ENCODE data around the gene LSS.

The LSS gene

GRCh38 chr21:46228345-46229051 lies at the start of gene LSS:
Gene LSS (minus strand): TSS chr21:46228774. CDS start chr21:46228745, 29 bp downstream.
- Histone ChIP-seq H3K36me3 (ENCODE audit: control insufficient read depth, insufficient read depth, low read length) (no peaks in the 10 kb centered on the region), H3K27me3 (ENCODE audit: control insufficient read depth, insufficient read depth, low read length) (no peaks in the 10 kb centered on the region), H3K9ac (ENCODE audit: low read length) (peak within 1 kb of the TSS; percentile 89), H3K4me1 (ENCODE audit: control insufficient read depth, insufficient read depth, low read length) (peaks cover 9% of the 10 kb centered on the region), H3K4me3 (ENCODE audit: low read length) (peak within 1 kb of the TSS; percentile 88), H3K27ac (ENCODE audit: low read depth, low read length) (peak within 1 kb of the TSS; percentile 70)

- peaks cover 46% of the 10 kb centered on the region for H3K36me3 ChIP-seq (ENCODE audit: control insufficient read depth, insufficient read depth, low read length)
- no peaks in the 10 kb centered on the region for H3K27me3 ChIP-seq (ENCODE audit: control insufficient read depth, insufficient read depth, low read length)
Measured at GRCh38 chr21:46274797-46275390, 46.3 kb upstream of the LSS start.

GRCh38 chr21:46273341-46273740 lies 44.8 kb upstream of the LSS start:
- no peak overlapping the region for H3K4me3 ChIP-seq (ENCODE audit: low read length)
- no peaks in the 10 kb centered on the region for H3K4me1 ChIP-seq (ENCODE audit: control insufficient read depth, insufficient read depth, low read length)
- H3K9ac ChIP-seq (ENCODE audit: low read length), result no peak overlapping the region
- H3K27me3 ChIP-seq (ENCODE audit: control insufficient read depth, insufficient read depth, low read length), result no peaks in the 10 kb centered on the region
- no peak overlapping the region for H3K27ac ChIP-seq (ENCODE audit: low read depth, low read length)
- peaks cover 47% of the 10 kb centered on the region for H3K36me3 ChIP-seq (ENCODE audit: control insufficient read depth, insufficient read depth, low read length)

More at GRCh38 chr21:46274797-46275390, 46.3 kb upstream of the LSS start:
- Histone ChIP-seq H3K9ac (ENCODE audit: low read length) (no peak overlapping the region), H3K4me3 (ENCODE audit: low read length) (no peak overlapping the region), H3K27ac (ENCODE audit: low read depth, low read length) (no peak overlapping the region), H3K4me1 (ENCODE audit: control insufficient read depth, insufficient read depth, low read length) (no peaks in the 10 kb centered on the region)

- H3K36me3 ChIP-seq (ENCODE audit: control insufficient read depth, insufficient read depth, low read length), result peaks cover 54% of the 10 kb centered on the region
- H3K4me1 ChIP-seq (ENCODE audit: control insufficient read depth, insufficient read depth, low read length), result no peaks in the 10 kb centered on the region
- no peak overlapping the region for H3K27ac ChIP-seq (ENCODE audit: low read depth, low read length)
- no peak overlapping the region for H3K4me3 ChIP-seq (ENCODE audit: low read length)
- no peaks in the 10 kb centered on the region for H3K27me3 ChIP-seq (ENCODE audit: control insufficient read depth, insufficient read depth, low read length)
- H3K9ac ChIP-seq (ENCODE audit: low read length), result no peak overlapping the region
Measured at GRCh38 chr21:46269466-46269865, 40.9 kb upstream of the LSS start.

- Histone ChIP-seq H3K4me1 (ENCODE audit: control insufficient read depth, insufficient read depth, low read length) (no peaks in the 10 kb centered on the region), H3K9ac (ENCODE audit: low read length) (no peak overlapping the region), H3K4me3 (ENCODE audit: low read length) (no peak overlapping the region), H3K27ac (ENCODE audit: low read depth, low read length) (no peak overlapping the region), H3K36me3 (ENCODE audit: control insufficient read depth, insufficient read depth, low read length) (peaks cover 53% of the 10 kb centered on the region), H3K27me3 (ENCODE audit: control insufficient read depth, insufficient read depth, low read length) (no peaks in the 10 kb centered on the region)
Measured at GRCh38 chr21:46268371-46268770, 39.8 kb upstream of the LSS start.

- Histone ChIP-seq H3K9ac (ENCODE audit: low read length) (no peak overlapping the region), H3K27me3 (ENCODE audit: control insufficient read depth, insufficient read depth, low read length) (no peaks in the 10 kb centered on the region), H3K36me3 (ENCODE audit: control insufficient read depth, insufficient read depth, low read length) (peaks cover 45% of the 10 kb centered on the region), H3K4me3 (ENCODE audit: low read length) (no peak overlapping the region), H3K27ac (ENCODE audit: low read depth, low read length) (no peak overlapping the region), H3K4me1 (ENCODE audit: control insufficient read depth, insufficient read depth, low read length) (no peaks in the 10 kb centered on the region)
Measured at GRCh38 chr21:46266946-46267345, 38.4 kb upstream of the LSS start.

- Histone ChIP-seq H3K27me3 (ENCODE audit: control insufficient read depth, insufficient read depth, low read length) (no peaks in the 10 kb centered on the region), H3K27ac (ENCODE audit: low read depth, low read length) (no peak overlapping the region), H3K9ac (ENCODE audit: low read length) (no peak overlapping the region), H3K4me3 (ENCODE audit: low read length) (no peak overlapping the region), H3K36me3 (ENCODE audit: control insufficient read depth, insufficient read depth, low read length) (peaks cover 47% of the 10 kb centered on the region), H3K4me1 (ENCODE audit: control insufficient read depth, insufficient read depth, low read length) (no peaks in the 10 kb centered on the region)
Measured at GRCh38 chr21:46265736-46266525, 37.4 kb upstream of the LSS start.

GRCh38 chr21:46264690-46265144 lies 36.1 kb upstream of the LSS start:
- peaks cover 52% of the 10 kb centered on the region for H3K36me3 ChIP-seq (ENCODE audit: control insufficient read depth, insufficient read depth, low read length)
- no peak overlapping the region for H3K9ac ChIP-seq (ENCODE audit: low read length)
- H3K27me3 ChIP-seq (ENCODE audit: control insufficient read depth, insufficient read depth, low read length), result no peaks in the 10 kb centered on the region
- no peaks in the 10 kb centered on the region for H3K4me1 ChIP-seq (ENCODE audit: control insufficient read depth, insufficient read depth, low read length)
- H3K27ac ChIP-seq (ENCODE audit: low read depth, low read length), result no peak overlapping the region
- no peak overlapping the region for H3K4me3 ChIP-seq (ENCODE audit: low read length)

- Histone ChIP-seq H3K9ac (ENCODE audit: low read length) (no peak overlapping the region), H3K4me3 (ENCODE audit: low read length) (no peak overlapping the region), H3K27me3 (ENCODE audit: control insufficient read depth, insufficient read depth, low read length) (no peaks in the 10 kb centered on the region), H3K36me3 (ENCODE audit: control insufficient read depth, insufficient read depth, low read length) (peaks cover 48% of the 10 kb centered on the region), H3K27ac (ENCODE audit: low read depth, low read length) (no peak overlapping the region), H3K4me1 (ENCODE audit: control insufficient read depth, insufficient read depth, low read length) (no peaks in the 10 kb centered on the region)
Measured at GRCh38 chr21:46264046-46264689, 35.6 kb upstream of the LSS start.

GRCh38 chr21:46256501-46256994 lies 28.0 kb upstream of the LSS start:
- H3K4me3 ChIP-seq (ENCODE audit: low read length), result no peak overlapping the region
- H3K27me3 ChIP-seq (ENCODE audit: control insufficient read depth, insufficient read depth, low read length), result no peaks in the 10 kb centered on the region
- no peak overlapping the region for H3K27ac ChIP-seq (ENCODE audit: low read depth, low read length)
- H3K4me1 ChIP-seq (ENCODE audit: control insufficient read depth, insufficient read depth, low read length), result no peaks in the 10 kb centered on the region
- H3K36me3 ChIP-seq (ENCODE audit: control insufficient read depth, insufficient read depth, low read length), result peaks cover 62% of the 10 kb centered on the region
- no peak overlapping the region for H3K9ac ChIP-seq (ENCODE audit: low read length)

GRCh38 chr21:46255758-46256337 lies 27.3 kb upstream of the LSS start:
- no peaks in the 10 kb centered on the region for H3K4me1 ChIP-seq (ENCODE audit: control insufficient read depth, insufficient read depth, low read length)
- no peaks in the 10 kb centered on the region for H3K27me3 ChIP-seq (ENCODE audit: control insufficient read depth, insufficient read depth, low read length)
- H3K36me3 ChIP-seq (ENCODE audit: control insufficient read depth, insufficient read depth, low read length), result peaks cover 57% of the 10 kb centered on the region
- H3K27ac ChIP-seq (ENCODE audit: low read depth, low read length), result no peak overlapping the region
- H3K4me3 ChIP-seq (ENCODE audit: low read length), result no peak overlapping the region
- H3K9ac ChIP-seq (ENCODE audit: low read length), result no peak overlapping the region

GRCh38 chr21:46255166-46255565 lies 26.6 kb upstream of the LSS start:
- H3K27ac ChIP-seq (ENCODE audit: low read depth, low read length), result no peak overlapping the region
- H3K9ac ChIP-seq (ENCODE audit: low read length), result no peak overlapping the region
- peaks cover 59% of the 10 kb centered on the region for H3K36me3 ChIP-seq (ENCODE audit: control insufficient read depth, insufficient read depth, low read length)
- no peak overlapping the region for H3K4me3 ChIP-seq (ENCODE audit: low read length)
- H3K27me3 ChIP-seq (ENCODE audit: control insufficient read depth, insufficient read depth, low read length), result no peaks in the 10 kb centered on the region
- no peaks in the 10 kb centered on the region for H3K4me1 ChIP-seq (ENCODE audit: control insufficient read depth, insufficient read depth, low read length)
